ENCODE data around the gene NFASC. TPM values are rescaled to one million over a fixed set of nuclear protein-coding genes. Genes with fewer than 3 reads are reported as not detected.

Gene NFASC
- total RNA-seq, 1 experiment from 2014 or later, result 1.6 TPM

DNA sequence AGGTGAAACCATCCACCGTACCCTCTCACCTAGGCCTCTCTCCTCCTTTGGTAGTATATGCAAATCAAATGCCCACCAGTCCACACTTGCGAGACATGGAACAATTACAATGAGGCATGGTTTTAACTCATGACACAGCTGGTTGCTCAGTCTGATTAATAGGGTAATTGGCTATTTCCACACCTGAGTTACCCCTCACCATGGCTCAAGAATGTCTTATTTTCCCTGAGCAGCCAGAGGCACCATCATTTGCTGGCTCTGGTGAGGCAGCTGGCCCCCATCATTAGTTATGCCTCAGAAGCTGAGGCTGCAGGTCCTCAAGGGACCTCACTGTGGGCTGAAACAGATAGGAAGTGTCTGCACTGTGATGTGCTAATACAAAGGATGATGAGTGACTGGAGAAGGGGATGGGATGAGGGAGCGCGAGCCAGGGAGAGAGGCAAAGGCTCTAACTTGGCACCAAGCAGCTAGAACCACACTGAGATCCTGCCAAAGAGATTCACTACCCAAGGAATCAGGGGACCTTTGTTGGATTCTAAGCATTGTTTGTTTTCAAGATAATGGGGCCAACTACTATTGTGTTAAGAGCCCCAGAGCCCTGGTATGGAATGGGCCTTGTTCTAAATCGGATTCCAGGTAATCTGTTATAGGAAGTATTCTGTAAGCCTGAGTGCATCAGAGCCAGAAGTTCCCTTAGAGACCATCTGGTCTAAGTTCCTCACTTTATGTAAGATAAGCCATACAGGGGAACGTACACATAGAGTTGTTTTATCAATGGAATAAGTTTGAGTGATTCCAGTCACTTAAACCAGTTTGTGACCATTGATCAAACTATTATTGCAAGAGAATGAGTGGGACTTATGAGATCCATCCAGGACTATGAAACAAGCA lies 92.3 kb downstream of the NFASC start:
- ChIA-PET CTCF (no interaction called here), POLR2A (ENCODE audit: unreplicated experiment) (no interaction called here)
- Histone ChIP-seq H3K27ac (ENCODE audit: low read length) (no peak overlapping the region), H3F3A (ENCODE audit: low read length, unreplicated experiment) (no peaks in the 10 kb centered on the region), H3K4me1 (ENCODE audit: insufficient read depth, low read length) (no peaks in the 10 kb centered on the region), H3K4me2 (ENCODE audit: low read length) (no peak overlapping the region), H3K9ac (ENCODE audit: low read length) (no peak overlapping the region), H3K27me3 (ENCODE audit: low read length) (peaks cover 100% of the 10 kb centered on the region), H3K4me3 (ENCODE audit: low read length) (no peak overlapping the region), H4K20me1 (ENCODE audit: low read length) (no peaks in the 10 kb centered on the region), H3K36me3 (ENCODE audit: low read depth, low read length) (no peaks in the 10 kb centered on the region), H3K9me3 (ENCODE audit: low read length) (no peaks in the 10 kb centered on the region), H3K79me2 (ENCODE audit: low read length) (no peaks in the 10 kb centered on the region), H3K9me2 (replicated peaks; ENCODE audit: low read length) (no peaks in the 10 kb centered on the region), H2AFZ (ENCODE audit: low read length) (no peak overlapping the region)
- no peak for ATAC-seq
- no peak for DNase-seq
- intact Hi-C loops (cut with micrococcal nuclease), result no loop called here
- no TSS peak for BruUV-seq (replicated peaks)
- TF ChIP-seq, protein P1, sequence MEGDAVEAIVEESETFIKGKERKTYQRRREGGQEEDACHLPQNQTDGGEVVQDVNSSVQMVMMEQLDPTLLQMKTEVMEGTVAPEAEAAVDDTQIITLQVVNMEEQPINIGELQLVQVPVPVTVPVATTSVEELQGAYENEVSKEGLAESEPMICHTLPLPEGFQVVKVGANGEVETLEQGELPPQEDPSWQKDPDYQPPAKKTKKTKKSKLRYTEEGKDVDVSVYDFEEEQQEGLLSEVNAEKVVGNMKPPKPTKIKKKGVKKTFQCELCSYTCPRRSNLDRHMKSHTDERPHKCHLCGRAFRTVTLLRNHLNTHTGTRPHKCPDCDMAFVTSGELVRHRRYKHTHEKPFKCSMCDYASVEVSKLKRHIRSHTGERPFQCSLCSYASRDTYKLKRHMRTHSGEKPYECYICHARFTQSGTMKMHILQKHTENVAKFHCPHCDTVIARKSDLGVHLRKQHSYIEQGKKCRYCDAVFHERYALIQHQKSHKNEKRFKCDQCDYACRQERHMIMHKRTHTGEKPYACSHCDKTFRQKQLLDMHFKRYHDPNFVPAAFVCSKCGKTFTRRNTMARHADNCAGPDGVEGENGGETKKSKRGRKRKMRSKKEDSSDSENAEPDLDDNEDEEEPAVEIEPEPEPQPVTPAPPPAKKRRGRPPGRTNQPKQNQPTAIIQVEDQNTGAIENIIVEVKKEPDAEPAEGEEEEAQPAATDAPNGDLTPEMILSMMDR (conservative IDR thresholded peaks at IDR 0.05; ENCODE audit: low read depth, low read length), result no peak
- no peak for TF ChIP-seq EZH2 (IDR thresholded peaks at IDR 0.05; ENCODE audit: low read length, unreplicated experiment)
- TF ChIP-seq EZH2phosphoT487 (IDR thresholded peaks at IDR 0.05; ENCODE audit: borderline replicate concordance, low read length), result no peak

DNA sequence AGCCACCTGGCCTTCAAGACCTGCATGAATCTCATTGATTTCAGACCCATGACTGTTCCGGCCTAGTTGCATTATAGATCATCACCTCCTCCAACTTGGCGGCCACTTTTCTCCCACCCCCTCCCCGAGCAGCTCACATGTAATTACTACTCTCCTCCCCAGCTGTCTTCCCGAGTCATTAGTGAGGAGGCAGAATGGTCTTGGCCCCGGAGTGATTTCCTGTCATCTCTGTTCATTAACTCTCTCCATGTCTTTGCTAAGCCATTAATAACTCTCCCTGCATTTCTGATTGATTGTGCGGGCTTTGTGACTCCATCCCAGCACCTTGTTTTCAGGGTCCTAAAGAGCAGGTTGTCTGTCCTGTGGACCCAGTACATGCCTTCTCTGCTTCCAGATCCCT lies 96.8 kb downstream of the NFASC start:
- POLR2A ChIA-PET (ENCODE audit: unreplicated experiment), result no interaction called here
- CTCF ChIA-PET, result no interaction called here
- no peak overlapping the region for H3K4me2 ChIP-seq (ENCODE audit: low read length)

More for the DNA sequence above, 96.8 kb downstream of the NFASC start:
- Histone ChIP-seq H3K27me3 (ENCODE audit: low read length) (peaks cover 63% of the 10 kb centered on the region), H3K27ac (ENCODE audit: low read length) (no peak overlapping the region), H3K79me2 (ENCODE audit: low read length) (no peaks in the 10 kb centered on the region), H3K9me3 (ENCODE audit: low read length) (no peaks in the 10 kb centered on the region), H3K9ac (ENCODE audit: low read length) (no peak overlapping the region), H2AFZ (ENCODE audit: low read length) (no peak overlapping the region), H3K9me2 (replicated peaks; ENCODE audit: low read length) (no peaks in the 10 kb centered on the region), H3K36me3 (ENCODE audit: low read depth, low read length) (no peaks in the 10 kb centered on the region), H3F3A (ENCODE audit: low read length, unreplicated experiment) (no peaks in the 10 kb centered on the region), H3K4me1 (ENCODE audit: insufficient read depth, low read length) (peaks cover 4% of the 10 kb centered on the region), H3K4me3 (ENCODE audit: low read length) (no peak overlapping the region), H4K20me1 (ENCODE audit: low read length) (no peaks in the 10 kb centered on the region)
- TF ChIP-seq, protein P1 (conservative IDR thresholded peaks at IDR 0.05; ENCODE audit: low read depth, low read length), result no peak
- TF ChIP-seq EZH2phosphoT487 (IDR thresholded peaks at IDR 0.05; ENCODE audit: borderline replicate concordance, low read length) (no peak), EZH2 (IDR thresholded peaks at IDR 0.05; ENCODE audit: low read length, unreplicated experiment) (no peak)
- ATAC-seq, result no peak
- intact Hi-C loops (cut with micrococcal nuclease), result no loop called here
- BruUV-seq (replicated peaks), result no TSS peak
- no peak for DNase-seq
